ENCODE data around the gene MEF2C. TPM values are rescaled to one million over a fixed set of nuclear protein-coding genes. Genes with fewer than 3 reads are reported as not detected.

The MEF2C gene
- total RNA-seq, 2 experiments from 2014 or later: 0.02 TPM

GRCh38 chr5:88847420-88847819 lies 35.6 kb downstream of the MEF2C start:
- no peaks in the 10 kb centered on the region for H3K36me3 Mint-ChIP-seq
- no peak for DNase-seq
- H3K27ac Mint-ChIP-seq: no peak overlapping the region
- no peaks in the 10 kb centered on the region for H3K9me3 Mint-ChIP-seq
- H3K4me3 Mint-ChIP-seq: no peak overlapping the region
- peaks cover 6% of the 10 kb centered on the region for H3K4me1 Mint-ChIP-seq (ENCODE audit: low read depth)
- CTCF ChIA-PET: no interaction called here
- intact Hi-C loops (cut with micrococcal nuclease): no loop called here
- POLR2A ChIA-PET: no interaction called here
- H3K27me3 Mint-ChIP-seq: peaks cover 10% of the 10 kb centered on the region

GRCh38 chr5:88846434-88846833 lies 36.5 kb downstream of the MEF2C start:
- ChIA-PET CTCF (no interaction called here), POLR2A (no interaction called here)
- H3K4me3 Mint-ChIP-seq: no peak overlapping the region
- H3K27ac Mint-ChIP-seq: no peak overlapping the region
- H3K4me1 Mint-ChIP-seq (ENCODE audit: low read depth): peaks cover 6% of the 10 kb centered on the region
- no peaks in the 10 kb centered on the region for H3K9me3 Mint-ChIP-seq
- peaks cover 10% of the 10 kb centered on the region for H3K27me3 Mint-ChIP-seq
- intact Hi-C loops (cut with micrococcal nuclease): no loop called here
- DNase-seq: no peak
- H3K36me3 Mint-ChIP-seq: no peaks in the 10 kb centered on the region

- intact Hi-C loops (cut with micrococcal nuclease): loop anchor here (1.0 kb wide), 3 partner anchors 12 to 60 kb away; no protein-coding TSS in a partner anchor
- H3K36me3 Mint-ChIP-seq: no peaks in the 10 kb centered on the region
- H3K4me3 Mint-ChIP-seq: no peak overlapping the region
- H3K4me1 Mint-ChIP-seq (ENCODE audit: low read depth): peaks cover 6% of the 10 kb centered on the region
- H3K27me3 Mint-ChIP-seq: peaks cover 10% of the 10 kb centered on the region
- H3K9me3 Mint-ChIP-seq: no peaks in the 10 kb centered on the region
- ChIA-PET POLR2A (interaction anchor here (0.6 to 0.9 kb wide), 2 partner anchors 12 to 618 kb away, joined by 3 to 5 read pairs; no protein-coding TSS in a partner anchor), CTCF (no interaction called here)
- no peak for DNase-seq
- H3K27ac Mint-ChIP-seq: no peak overlapping the region
Observed at GRCh38 chr5:88845081-88845697, 37.8 kb downstream of the MEF2C start.

- H3K4me1 Mint-ChIP-seq (ENCODE audit: low read depth): peaks cover 6% of the 10 kb centered on the region
- ChIA-PET CTCF (interaction anchor here (0.6 kb wide), 1 partner anchor 1020 kb away, joined by 3 read pairs; no protein-coding TSS in a partner anchor), POLR2A (no interaction called here)
- no peaks in the 10 kb centered on the region for H3K9me3 Mint-ChIP-seq
- no peaks in the 10 kb centered on the region for H3K36me3 Mint-ChIP-seq
- DNase-seq: no peak
- H3K4me3 Mint-ChIP-seq: no peak overlapping the region
- peaks cover 12% of the 10 kb centered on the region for H3K27me3 Mint-ChIP-seq
- intact Hi-C loops (cut with micrococcal nuclease): no loop called here
- H3K27ac Mint-ChIP-seq: no peak overlapping the region
Observed at GRCh38 chr5:88842784-88843183, 40.2 kb downstream of the MEF2C start.

- Mint-ChIP-seq H3K4me3 (no peak overlapping the region), H3K4me1 (ENCODE audit: low read depth) (peaks cover 6% of the 10 kb centered on the region), H3K9me3 (no peaks in the 10 kb centered on the region), H3K36me3 (no peaks in the 10 kb centered on the region), H3K27me3 (peaks cover 9% of the 10 kb centered on the region), H3K27ac (no peak overlapping the region)
- no peak for DNase-seq
- intact Hi-C loops (cut with micrococcal nuclease): no loop called here
- CTCF ChIA-PET: no interaction called here
- POLR2A ChIA-PET: no interaction called here
Observed at GRCh38 chr5:88841212-88841611, 41.8 kb downstream of the MEF2C start.

GRCh38 chr5:88840495-88840894 lies 42.5 kb downstream of the MEF2C start:
- H3K4me1 Mint-ChIP-seq (ENCODE audit: low read depth): peaks cover 6% of the 10 kb centered on the region
- POLR2A ChIA-PET: no interaction called here
- intact Hi-C loops (cut with micrococcal nuclease): no loop called here
- H3K4me3 Mint-ChIP-seq: no peak overlapping the region
- H3K9me3 Mint-ChIP-seq: no peaks in the 10 kb centered on the region
- H3K27me3 Mint-ChIP-seq: peaks cover 9% of the 10 kb centered on the region
- CTCF ChIA-PET: no interaction called here
- no peak overlapping the region for H3K27ac Mint-ChIP-seq
- no peaks in the 10 kb centered on the region for H3K36me3 Mint-ChIP-seq
- no peak for DNase-seq

- intact Hi-C loops (cut with micrococcal nuclease): no loop called here
- ChIA-PET POLR2A (no interaction called here), CTCF (no interaction called here)
- Mint-ChIP-seq H3K27me3 (peaks cover 12% of the 10 kb centered on the region), H3K4me3 (no peak overlapping the region), H3K4me1 (ENCODE audit: low read depth) (no peaks in the 10 kb centered on the region), H3K36me3 (no peaks in the 10 kb centered on the region), H3K9me3 (no peaks in the 10 kb centered on the region), H3K27ac (no peak overlapping the region)
- DNase-seq: no peak
Observed at GRCh38 chr5:88839238-88839637, 43.7 kb downstream of the MEF2C start.

GRCh38 chr5:88838500-88838899 lies 44.5 kb downstream of the MEF2C start:
- CTCF ChIA-PET: no interaction called here
- H3K4me1 Mint-ChIP-seq (ENCODE audit: low read depth): peaks cover 4% of the 10 kb centered on the region
- POLR2A ChIA-PET: no interaction called here
- no peaks in the 10 kb centered on the region for H3K9me3 Mint-ChIP-seq
- H3K36me3 Mint-ChIP-seq: no peaks in the 10 kb centered on the region
- H3K4me3 Mint-ChIP-seq: no peak overlapping the region
- intact Hi-C loops (cut with micrococcal nuclease): no loop called here
- H3K27me3 Mint-ChIP-seq: peaks cover 13% of the 10 kb centered on the region
- H3K27ac Mint-ChIP-seq: no peak overlapping the region
- DNase-seq: no peak

GRCh38 chr5:88837817-88838216 lies 45.2 kb downstream of the MEF2C start:
- no peak overlapping the region for H3K27ac Mint-ChIP-seq
- POLR2A ChIA-PET: no interaction called here
- CTCF ChIA-PET: interaction anchor here (0.9 kb wide), 1 partner anchor 110 kb away, joined by 3 read pairs; no protein-coding TSS in a partner anchor
- H3K4me3 Mint-ChIP-seq: no peak overlapping the region
- DNase-seq: no peak
- peaks cover 11% of the 10 kb centered on the region for H3K27me3 Mint-ChIP-seq
- H3K36me3 Mint-ChIP-seq: no peaks in the 10 kb centered on the region
- H3K9me3 Mint-ChIP-seq: no peaks in the 10 kb centered on the region
- H3K4me1 Mint-ChIP-seq (ENCODE audit: low read depth): peaks cover 4% of the 10 kb centered on the region
- intact Hi-C loops (cut with micrococcal nuclease): no loop called here

- DNase-seq: no peak
- intact Hi-C loops (cut with micrococcal nuclease): no loop called here
Observed at GRCh38 chr5:88837222-88837621, 45.8 kb downstream of the MEF2C start.

GRCh38 chr5:88836195-88836838 lies 46.7 kb downstream of the MEF2C start:
- no peak for DNase-seq
- CTCF ChIA-PET: no interaction called here
- Mint-ChIP-seq H3K4me3 (no peak overlapping the region), H3K27me3 (peaks cover 11% of the 10 kb centered on the region), H3K36me3 (no peaks in the 10 kb centered on the region), H3K4me1 (ENCODE audit: low read depth) (peaks cover 4% of the 10 kb centered on the region), H3K9me3 (no peaks in the 10 kb centered on the region), H3K27ac (no peak overlapping the region)
- intact Hi-C loops (cut with micrococcal nuclease): no loop called here
- POLR2A ChIA-PET: no interaction called here

More at GRCh38 chr5:88837222-88837621, 45.8 kb downstream of the MEF2C start:
- H3K4me1 Mint-ChIP-seq (ENCODE audit: low read depth): peaks cover 4% of the 10 kb centered on the region
- CTCF ChIA-PET: interaction anchor here (0.9 kb wide), 1 partner anchor 109 kb away, joined by 3 read pairs; no protein-coding TSS in a partner anchor
- H3K4me3 Mint-ChIP-seq: no peak overlapping the region
- H3K27ac Mint-ChIP-seq: no peak overlapping the region
- POLR2A ChIA-PET: no interaction called here
- H3K36me3 Mint-ChIP-seq: no peaks in the 10 kb centered on the region
- H3K27me3 Mint-ChIP-seq: peaks cover 11% of the 10 kb centered on the region
- no peaks in the 10 kb centered on the region for H3K9me3 Mint-ChIP-seq

GRCh38 chr5:88834499-88834898 lies 48.5 kb downstream of the MEF2C start:
- Mint-ChIP-seq H3K36me3 (no peaks in the 10 kb centered on the region), H3K4me3 (no peak overlapping the region), H3K9me3 (no peaks in the 10 kb centered on the region), H3K27me3 (peaks cover 6% of the 10 kb centered on the region), H3K27ac (no peak overlapping the region), H3K4me1 (ENCODE audit: low read depth) (peaks cover 8% of the 10 kb centered on the region)
- POLR2A ChIA-PET: no interaction called here
- no peak for DNase-seq
- intact Hi-C loops (cut with micrococcal nuclease): no loop called here
- CTCF ChIA-PET: no interaction called here

GRCh38 chr5:88834131-88834462 lies 48.9 kb downstream of the MEF2C start:
- ChIA-PET POLR2A (interaction anchor here (1.2 kb wide), 1 partner anchor 11 kb away, joined by 5 read pairs; no protein-coding TSS in a partner anchor), CTCF (no interaction called here)
- H3K27ac Mint-ChIP-seq: no peak overlapping the region
- intact Hi-C loops (cut with micrococcal nuclease): no loop called here
- H3K9me3 Mint-ChIP-seq: no peaks in the 10 kb centered on the region
- no peak overlapping the region for H3K4me3 Mint-ChIP-seq
- H3K27me3 Mint-ChIP-seq: peaks cover 9% of the 10 kb centered on the region
- H3K4me1 Mint-ChIP-seq (ENCODE audit: low read depth): peaks cover 12% of the 10 kb centered on the region
- no peak for DNase-seq
- H3K36me3 Mint-ChIP-seq: no peaks in the 10 kb centered on the region

All from activated CD4-positive, alpha-beta memory T cell treated with anti-CD3 and anti-CD28 coated beads for 36 hours (primary cell).